Stomach (tissue), 4 donors: ENCODE measurements around the gene RALGAPA2.

Experiments used
- CTCF ChIP-seq, 7 experiments: fragments of 450-650 bp in 4 of 7; fragments of 200-600 bp in 3 of 7; sonication (generic) in 3 of 7; IDR thresholded peaks; one replicate each; pipeline ENCODE4 v1.5.1; 2016 to 2019; ENCODE audit warnings: antibody characterized with exemption in 7 of 7, control low read depth in 2 of 7, mild to moderate bottlenecking in 1 of 7
- EP300 ChIP-seq: sonication (generic); formaldehyde crosslinking; IDR thresholded peaks from one replicate; pipeline ENCODE4 v1.6.1; 2017; ENCODE audit warnings: antibody characterized with exemption
- POLR2A ChIP-seq, 4 donors: fragments of 450-650 bp; IDR thresholded peaks; one replicate each; pipeline ENCODE4 v1.6.1; 2016; ENCODE audit warnings: antibody characterized with exemption in 4 of 4, control low read depth in 2 of 4, mild to moderate bottlenecking in 1 of 4, moderate library complexity in 1 of 4

GRCh38 chr20:20694591-20694990, 17.9 kb downstream of the RALGAPA2 start:
- no peak for TF ChIP-seq CTCF (IDR thresholded peaks at IDR 0.05)
- TF ChIP-seq POLR2A (IDR thresholded peaks at IDR 0.05), result no peak
- no peak for TF ChIP-seq EP300
